GM21825 (cell line): ENCODE measurements around the gene CBX2.
"Not testable (repeated sequence)": the region's sequence is repeated elsewhere in the genome, so short reads cannot be mapped to it uniquely, and the experiment has no call there.

Source experiments
- ATAC-seq: cut with Tn5 transposase; IDR thresholded peaks from one replicate; pipeline ENCODE4 v1.9.1; 2021; ENCODE audit warnings: mild to moderate bottlenecking, moderate library complexity; ENCODE audit not compliant: unreplicated experiment

The CBX2 gene

DNA sequence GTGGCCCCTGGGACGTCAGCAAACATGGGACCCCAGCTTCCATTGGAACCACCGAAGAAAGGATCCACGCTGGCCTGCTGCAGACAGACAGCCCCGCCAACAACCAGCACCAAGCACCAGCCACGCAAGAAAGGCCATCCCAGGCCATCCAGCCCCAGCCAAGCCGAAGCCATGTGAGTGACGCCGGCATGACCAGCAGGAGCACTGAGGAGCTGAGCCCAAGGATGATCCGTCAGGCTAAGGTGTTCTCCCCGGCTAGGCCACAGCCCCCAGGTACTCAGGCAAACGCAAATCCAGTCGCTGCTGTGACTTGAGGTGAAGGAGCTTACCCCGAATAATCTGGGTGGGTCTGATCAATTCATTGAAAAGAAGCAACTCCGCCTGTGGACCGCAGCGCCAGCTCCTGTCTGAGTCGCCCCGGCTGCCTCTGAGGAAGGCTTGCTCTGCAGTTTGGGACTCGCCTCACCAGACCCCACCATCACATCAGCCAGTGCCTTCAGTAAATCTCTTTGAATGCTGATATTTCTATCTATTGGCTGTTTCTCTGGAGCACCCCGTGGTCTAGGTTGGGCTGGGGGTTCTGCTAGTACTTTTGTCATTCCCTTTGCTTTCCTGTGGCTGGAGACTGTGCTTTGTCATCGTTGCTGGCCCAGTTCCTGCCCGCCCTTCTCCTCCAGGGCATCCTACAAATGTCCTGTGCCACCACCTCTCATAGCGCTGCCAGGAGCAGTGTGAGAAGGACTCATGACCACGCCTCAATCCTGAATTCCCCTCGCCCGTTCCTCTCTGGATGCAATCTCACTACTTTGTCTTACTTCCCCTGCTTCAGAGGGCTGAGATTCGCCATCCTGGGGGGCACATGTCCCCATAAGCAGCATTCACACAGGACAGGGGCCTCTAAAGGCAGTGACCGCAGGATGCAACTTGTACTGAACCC lies 8.1 kb upstream of the CBX2 start:
- ATAC-seq: no peak

DNA sequence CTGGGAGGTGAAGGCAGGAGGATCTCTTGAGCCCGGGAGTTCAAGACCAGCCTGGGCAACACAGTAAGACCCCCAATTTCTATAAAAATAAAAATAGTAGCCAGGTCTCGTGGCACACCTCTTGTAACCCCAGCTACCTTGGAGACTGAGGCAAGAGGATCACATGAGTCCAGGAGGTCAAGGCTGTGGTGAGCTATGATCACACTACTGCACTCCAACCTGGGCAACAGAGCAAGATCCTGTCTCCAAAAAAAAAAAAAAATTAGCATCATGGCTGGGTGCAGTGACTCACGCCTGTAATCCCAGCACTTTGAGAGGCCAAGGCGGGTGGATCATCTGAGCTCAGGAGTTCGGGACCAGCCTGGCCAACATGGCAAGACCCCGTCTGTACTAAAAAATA lies 6.7 kb upstream of the CBX2 start:
- ATAC-seq: no peak

DNA sequence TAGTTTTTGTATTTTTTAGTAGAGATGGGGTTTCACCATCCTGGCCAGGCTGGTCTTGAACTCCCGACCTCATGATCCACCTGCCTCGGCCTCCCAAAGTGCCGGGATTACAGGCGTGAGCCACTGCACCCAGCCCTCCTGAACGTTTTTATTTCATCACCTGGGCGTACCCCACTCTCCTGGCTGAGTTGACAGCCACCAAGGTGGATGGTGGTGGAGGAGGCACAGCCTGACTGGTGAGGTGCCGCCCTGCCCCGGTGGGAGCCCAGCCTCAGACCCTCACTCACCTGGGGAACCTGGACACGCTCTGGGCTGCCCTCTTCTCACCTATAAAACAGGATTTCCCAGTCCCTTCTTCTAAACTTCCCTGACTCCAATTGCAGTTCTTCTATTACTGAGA lies 5.2 kb upstream of the CBX2 start:
- not testable (repeated sequence) for ATAC-seq

DNA sequence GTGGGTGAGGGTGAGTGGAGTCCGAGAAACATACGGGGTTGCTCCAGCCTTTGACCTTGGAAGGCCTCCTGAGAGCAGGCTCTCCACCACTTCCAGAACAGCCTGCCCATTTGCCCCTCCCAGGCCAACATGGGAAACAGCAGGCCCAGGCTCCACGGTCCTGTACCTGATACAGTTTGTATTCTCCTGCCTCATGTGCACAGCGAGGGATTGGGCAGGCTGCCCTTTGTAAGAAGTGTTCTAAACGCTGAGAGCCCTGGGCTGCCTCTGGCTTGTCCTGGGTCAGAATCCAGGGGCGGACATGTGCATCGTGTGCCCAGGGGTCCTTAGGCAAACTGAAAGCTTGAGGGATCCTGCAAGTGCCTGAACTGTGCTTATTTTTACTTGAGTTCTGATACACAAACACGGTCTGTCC lies 3.4 kb upstream of the CBX2 start:
- ATAC-seq: no peak

DNA sequence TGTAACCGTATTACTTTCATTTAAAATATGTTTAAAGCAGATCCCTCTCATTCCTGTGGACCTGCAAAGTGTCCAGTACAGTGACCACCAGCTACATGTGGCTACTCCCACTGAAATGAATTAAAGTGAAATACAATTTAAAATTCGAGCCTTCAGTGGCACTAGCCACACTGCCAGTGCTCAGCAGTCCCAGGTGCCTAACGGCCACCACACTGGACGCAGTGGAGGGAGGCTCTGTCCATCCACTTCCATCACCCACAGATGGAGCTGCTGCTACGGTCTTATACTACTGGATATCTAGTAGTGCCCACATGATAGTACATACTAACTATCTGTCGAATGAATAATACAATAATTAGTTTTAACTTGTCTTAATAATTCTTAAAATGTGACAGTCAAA lies 2.3 kb upstream of the CBX2 start:
- no peak for ATAC-seq

DNA sequence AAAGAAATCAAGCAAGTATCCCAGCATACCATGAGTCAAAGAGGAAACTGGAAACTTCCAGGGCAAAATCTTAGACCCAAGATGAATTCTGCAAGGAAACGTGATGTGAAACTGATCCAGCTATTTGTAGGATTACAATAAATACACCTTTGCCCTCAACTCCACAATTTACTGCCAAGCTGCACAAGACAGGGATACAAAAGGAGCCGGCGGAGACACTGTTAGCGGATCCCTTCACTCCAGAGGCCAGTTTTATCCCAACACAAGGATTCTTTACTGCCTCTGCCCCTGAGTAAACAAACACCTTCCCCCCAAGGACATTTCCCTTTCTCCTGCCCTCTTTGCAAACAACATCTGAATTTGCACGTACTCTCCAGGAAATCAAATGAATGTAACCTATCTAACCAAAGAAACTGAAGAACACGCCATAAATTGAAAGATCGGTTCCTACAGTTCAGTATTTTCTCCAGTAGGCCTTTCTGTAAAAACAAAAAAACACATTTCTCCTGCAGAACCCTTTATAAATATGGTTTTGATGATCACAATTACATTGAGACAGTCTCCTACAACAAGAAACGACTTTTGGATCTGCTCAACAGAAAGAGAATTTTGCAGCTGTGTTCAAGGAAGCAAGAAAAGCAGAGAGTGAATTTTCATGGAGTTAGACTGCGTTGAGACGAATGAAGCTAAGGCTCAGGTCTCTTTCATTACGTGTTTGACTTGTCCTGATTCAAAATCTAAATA lies 1.4 kb upstream of the CBX2 start:
- no peak for ATAC-seq

DNA sequence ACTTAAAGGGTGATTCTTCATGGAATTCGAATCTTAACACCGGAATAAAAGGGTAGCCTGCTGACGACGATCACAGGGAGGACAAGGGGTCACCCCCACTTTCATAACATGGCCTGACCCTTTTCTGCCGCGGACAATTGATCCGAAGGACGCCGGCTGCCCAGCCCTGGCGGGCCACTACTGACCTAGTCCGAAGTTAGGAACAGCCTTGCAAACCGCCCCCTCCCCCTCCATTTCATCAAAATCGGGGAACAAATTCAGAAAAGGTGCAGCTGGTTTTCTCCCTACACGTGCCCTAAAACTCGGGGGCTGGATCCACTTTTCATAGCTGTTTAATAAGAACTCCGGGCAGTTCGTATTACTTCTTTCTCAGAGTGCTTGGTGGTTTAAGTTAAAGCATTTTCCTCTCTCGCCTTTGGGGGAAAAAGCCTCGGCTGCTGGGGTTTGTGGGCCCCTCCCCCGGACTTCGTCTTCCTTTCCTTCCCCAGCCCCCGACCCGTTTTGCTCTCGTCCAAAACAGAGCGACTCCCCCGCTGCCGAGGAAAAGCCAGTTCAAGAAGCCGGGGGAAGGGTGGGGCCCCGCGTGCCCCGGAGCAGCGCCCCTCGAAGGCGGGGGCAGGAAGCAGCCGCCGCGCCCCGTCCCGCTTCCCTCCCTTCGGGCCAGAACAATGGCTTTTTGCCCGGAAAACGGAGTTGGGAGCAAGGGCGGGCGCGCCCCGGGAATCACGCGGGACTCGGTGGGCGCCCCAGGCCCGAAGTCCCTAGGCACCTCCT lies 641 bp upstream of the CBX2 start:
- peak; percentile 17 for ATAC-seq

DNA sequence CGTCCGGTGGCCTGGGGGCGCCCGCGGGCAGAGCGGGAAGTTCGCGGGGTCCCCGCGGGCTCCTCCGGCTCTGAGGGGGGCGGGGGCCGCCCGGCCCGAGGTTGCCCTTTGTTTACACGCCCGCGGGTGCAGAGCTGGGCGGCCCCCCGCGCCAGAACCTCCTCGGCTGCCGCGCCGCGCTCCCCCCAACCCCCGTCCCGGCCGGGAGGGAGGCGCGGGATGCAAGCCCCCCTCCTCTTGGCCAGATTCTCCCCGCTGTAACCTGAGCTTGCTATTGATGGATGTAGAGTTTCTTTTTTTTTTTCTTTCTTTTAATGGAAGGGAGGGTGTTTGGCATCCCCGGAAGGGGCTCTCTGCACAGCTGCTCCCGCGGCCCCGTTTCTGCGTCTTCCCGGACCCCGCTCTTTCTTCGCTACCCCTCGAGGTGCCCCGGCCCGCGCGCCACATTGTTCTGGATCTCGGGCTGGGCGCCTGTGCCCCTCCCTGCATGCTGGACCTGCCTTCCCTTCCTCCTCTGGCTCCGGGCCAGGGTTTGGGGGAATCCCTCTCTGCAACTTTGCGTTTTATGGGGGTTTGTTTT lies 646 bp downstream of the CBX2 start:
- peak; percentile 10 for ATAC-seq

DNA sequence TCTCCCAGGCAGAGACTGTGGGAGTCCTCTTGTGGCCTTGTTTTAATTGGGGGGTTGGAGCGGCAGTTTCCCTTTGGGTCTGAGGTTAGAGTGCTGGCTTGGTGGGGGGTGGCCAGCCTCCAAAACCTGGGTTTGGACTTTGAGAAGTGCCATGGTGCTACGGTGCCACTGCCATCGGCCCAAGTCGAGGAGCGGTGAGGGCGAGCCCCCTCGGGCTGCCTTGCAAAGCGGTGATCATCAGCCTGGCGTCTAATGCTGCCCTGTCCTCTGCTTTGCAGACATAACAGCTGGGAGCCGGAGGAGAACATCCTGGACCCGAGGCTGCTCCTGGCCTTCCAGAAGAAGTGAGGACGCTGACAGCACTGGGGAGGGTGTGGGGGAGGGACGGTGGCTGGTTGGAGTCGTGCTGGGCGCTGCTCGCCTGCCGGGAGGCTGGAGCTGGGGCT lies 1.2 kb downstream of the CBX2 start:
- no peak for ATAC-seq

DNA sequence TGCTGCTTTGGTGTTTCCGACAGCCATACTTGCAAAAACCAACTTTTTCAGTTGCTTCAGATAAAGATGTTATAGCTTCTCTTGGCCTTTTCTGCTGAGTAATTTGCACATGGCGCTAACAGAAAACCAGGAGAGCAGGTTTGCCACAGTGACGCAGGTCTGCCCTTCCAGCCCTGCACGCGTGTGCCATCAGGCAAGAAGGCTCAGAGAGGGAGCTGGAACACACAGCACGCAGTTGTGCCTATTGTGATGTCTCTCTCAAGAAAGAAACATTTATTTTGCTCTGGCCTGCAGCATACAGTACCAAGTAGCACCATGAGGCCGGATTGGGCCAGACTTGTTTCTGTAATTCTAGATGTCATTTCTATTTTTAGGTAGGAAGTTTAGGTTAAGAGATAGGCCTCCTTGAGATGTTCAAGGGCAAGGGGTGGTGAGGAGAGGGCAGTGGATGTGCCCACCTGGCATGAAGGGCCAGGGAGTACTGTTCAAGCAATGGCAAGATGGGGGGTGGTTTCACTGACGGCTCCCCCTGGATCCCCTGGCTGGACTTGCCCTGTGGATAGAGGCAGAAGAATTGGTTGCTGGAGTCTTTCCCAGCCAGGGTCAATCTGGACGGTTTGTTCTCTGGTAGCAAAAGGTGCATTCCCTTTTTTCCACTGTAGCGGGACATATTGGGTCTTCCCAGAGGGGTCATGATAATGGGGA lies 1.9 kb downstream of the CBX2 start:
- no peak for ATAC-seq

DNA sequence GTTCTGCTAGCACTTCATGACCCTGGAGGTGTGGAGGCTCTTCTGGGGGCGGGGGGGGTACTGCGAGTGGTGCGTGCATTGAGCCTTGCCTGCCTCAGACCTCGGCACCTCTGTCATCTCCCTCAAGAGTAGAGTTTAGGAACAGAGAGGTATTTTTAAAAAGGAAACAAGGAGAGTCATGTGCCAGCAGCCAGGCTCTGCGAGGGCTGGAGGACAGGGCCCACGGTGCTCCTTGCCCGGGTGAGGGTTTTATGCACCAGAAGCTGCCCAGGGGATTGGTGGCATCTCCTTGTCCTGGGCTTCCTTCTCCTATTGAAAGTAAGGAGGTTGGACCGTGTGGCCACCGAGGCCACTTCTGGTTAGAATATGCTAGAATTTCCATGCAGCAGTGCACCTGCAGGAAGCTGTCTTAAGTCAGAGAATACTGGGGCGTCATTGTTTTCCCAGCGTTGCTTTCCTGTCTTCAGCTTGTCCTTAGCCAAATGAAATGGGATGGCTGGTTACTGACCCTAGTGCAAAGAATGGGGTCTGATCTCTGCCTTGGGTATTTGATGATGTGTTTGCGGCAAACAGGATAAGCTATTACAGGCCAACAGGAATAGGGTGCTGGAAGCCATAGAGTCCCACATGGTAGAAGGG lies 3.2 kb downstream of the CBX2 start:
- no peak for ATAC-seq

DNA sequence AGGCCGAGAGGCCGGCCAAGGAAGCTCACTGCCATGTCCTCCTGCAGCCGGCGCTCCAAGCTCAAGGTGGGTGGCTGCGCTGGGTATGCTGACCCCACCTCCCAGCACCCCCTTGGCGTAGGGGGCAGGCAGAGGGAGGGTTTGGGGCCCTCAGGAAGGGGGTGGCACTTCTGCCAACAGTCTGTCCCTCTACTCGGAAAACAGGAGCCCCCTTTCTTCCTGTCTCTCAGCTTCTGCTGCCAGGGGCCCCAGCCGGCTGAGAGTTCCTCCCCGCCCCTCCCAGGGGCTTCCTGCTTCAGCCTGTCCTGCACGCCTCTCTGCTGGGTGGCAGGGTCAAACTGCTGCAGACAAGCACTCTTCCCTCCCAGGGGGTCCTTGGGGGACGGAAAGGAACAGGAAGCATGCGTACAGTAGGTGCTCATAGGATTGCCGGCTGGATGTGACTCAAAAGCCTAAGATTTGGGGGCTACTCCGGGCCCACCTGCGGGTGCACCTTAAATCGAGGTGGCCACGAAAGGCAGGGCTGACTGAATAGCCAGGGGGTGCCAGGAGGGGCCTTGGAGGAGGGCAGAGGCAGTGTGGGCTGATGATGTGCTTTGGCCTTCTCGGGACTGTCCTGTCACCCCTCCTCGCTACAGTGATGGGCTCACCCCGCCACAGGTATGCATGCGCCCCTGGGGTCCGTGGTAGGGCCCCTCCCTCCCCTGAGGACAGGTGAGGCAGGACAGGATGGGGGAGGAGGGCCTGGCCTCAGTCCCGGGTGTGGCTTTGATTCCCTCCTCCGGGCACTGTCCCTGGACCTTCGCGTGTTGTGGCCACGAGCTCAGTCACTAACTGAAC lies 4.0 kb downstream of the CBX2 start:
- ATAC-seq: no peak

DNA sequence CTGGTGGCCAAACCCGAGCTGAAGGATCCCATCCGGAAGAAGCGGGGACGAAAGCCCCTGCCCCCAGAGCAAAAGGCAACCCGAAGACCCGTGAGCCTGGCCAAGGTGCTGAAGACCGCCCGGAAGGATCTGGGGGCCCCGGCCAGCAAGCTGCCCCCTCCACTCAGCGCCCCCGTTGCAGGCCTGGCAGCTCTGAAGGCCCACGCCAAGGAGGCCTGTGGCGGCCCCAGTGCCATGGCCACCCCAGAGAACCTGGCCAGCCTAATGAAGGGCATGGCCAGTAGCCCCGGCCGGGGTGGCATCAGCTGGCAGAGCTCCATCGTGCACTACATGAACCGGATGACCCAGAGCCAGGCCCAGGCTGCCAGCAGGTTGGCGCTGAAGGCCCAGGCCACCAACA lies 5.9 kb downstream of the CBX2 start:
- ATAC-seq: no peak

DNA sequence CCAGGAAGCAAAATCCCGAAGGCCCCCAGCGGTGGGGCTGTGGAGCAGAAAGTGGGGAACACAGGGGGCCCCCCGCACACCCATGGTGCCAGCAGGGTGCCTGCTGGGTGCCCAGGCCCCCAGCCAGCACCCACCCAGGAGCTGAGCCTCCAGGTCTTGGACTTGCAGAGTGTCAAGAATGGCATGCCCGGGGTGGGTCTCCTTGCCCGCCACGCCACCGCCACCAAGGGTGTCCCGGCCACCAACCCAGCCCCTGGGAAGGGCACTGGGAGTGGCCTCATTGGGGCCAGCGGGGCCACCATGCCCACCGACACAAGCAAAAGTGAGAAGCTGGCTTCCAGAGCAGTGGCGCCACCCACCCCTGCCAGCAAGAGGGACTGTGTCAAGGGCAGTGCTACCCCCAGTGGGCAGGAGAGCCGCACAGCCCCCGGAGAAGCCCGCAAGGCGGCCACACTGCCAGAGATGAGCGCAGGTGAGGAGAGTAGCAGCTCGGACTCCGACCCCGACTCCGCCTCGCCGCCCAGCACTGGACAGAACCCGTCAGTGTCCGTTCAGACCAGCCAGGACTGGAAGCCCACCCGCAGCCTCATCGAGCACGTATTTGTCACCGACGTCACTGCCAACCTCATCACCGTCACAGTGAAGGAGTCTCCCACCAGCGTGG lies 6.5 kb downstream of the CBX2 start:
- ATAC-seq: no peak

DNA sequence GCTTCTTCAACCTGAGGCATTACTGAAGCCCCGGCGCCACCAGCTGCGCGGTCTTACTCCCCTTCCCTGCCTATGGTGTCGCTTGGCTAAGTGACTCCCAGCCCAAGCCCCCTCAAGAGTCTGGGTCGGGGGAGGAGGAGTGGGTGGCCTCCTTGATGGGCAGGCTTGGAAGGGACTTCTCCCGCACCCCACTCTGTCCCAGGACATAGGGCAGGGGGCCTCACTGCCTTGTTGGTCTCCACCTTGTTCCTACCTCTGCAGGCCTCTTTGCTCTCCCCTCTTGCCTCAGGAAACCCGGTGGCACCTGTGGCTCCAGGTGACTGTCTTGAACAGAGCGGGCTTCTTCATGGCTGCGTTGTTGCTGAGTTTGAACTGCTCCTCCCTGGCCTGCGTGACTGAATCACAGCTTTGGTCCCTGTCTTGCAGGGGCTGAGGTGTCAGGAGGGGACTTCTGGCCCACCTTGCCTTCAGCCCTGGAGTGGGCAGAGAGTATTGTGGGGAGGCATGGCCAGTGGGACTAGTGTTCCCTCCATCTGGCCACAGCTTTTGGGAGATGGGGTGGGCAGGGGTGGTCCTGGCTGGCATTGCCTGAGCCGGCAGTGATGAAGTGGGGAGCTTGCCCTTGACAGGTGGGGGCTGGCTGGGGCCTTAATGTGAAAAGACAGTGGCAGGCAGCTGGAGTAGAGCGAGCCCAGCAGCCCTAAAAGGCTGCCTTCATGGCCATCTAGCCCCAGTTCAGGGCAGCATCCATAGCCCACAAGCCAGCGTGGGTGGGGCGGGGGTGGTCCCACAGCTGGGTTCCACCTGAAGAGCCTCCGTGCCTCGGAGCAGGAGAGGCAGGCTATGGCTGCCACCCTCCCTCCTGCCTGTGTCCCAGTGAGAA lies 7.3 kb downstream of the CBX2 start:
- ATAC-seq: no peak

DNA sequence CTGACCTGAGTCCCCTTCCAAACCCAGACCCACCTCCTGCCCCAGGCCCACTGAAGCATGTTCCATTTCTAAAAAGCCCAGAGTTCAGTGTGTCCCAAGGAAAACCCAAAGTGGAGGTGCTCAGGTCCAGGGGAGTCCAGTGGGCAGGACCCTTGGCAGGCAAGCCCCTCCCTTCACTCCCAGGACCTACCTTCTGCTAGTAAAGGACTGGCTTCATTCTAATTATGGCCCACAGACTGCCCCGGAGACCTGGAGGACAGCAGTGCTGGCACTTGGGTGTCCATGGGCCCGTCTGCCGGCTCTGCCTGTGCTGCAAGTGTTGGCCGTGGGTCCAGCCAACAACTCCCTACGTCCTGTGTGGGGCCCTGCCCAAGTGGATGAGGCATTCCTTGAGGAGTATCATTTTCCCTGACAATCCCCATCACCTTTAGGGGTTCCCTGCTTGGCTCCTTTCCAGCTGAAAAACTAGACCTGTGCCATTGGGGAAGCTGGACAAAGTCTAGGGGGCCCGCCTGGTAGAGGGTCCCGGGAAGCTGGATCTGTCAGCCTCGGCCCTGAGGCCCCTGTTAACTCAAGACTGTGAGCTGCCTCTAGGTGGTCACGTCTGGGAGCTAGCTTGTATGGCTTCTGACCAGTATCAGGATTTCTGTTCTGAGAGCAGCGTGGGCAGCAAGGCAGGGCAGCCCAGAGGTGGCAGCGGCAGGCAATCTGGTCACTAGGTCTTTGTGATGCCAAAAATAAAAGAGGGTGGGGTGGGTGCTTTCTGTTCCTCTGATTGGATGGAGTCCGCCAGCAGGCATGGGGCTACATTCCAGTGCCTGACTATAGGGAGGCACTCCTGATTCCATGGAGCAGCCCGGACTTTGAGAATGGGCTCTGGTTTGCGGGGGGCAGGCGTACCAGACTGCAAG lies 8.2 kb downstream of the CBX2 start:
- ATAC-seq: no peak
